Nephron (organoid): Measurements from ENCODE around the gene MILR1.
"Not testable (repeated sequence)": the region's sequence is repeated elsewhere in the genome, so short reads cannot be mapped to it uniquely, and the experiment has no call there.

ENCODE experiments used
- H3K27ac Mint-ChIP-seq, 3 experiments: 2 replicates each; pipeline ENCODE4 v1.8.0; 2020; ENCODE audit warnings: mixed read lengths in 3 of 3, mild to moderate bottlenecking in 2 of 3, moderate library complexity in 1 of 3
- H3K27me3 Mint-ChIP-seq: 2 replicates; pipeline ENCODE4 v1.8.0; 2021; ENCODE audit warnings: low read depth, mild to moderate bottlenecking, moderate library complexity, mixed read lengths
- H3K36me3 Mint-ChIP-seq: 2 replicates; pipeline ENCODE4 v1.8.0; 2020; ENCODE audit warnings: low read depth, mixed read lengths
- H3K4me1 Mint-ChIP-seq: 2 replicates; pipeline ENCODE4 v1.8.0; 2020; ENCODE audit warnings: mixed read lengths
- H3K4me3 Mint-ChIP-seq, 3 experiments: 2 replicates each; pipeline ENCODE4 v1.8.0; 2020; ENCODE audit warnings: mild to moderate bottlenecking in 3 of 3, mixed read lengths in 3 of 3, moderate library complexity in 2 of 3
- H3K9me3 Mint-ChIP-seq: 2 replicates; pipeline ENCODE4 v1.8.0; 2020; ENCODE audit warnings: mixed read lengths
- TF ChIP-seq, protein P1 (sequence below), 3 experiments: fragments of 200-600 bp; sonication (generic); IDR thresholded peaks; one replicate each; pipeline ENCODE4 v1.5.0; 2021; ENCODE audit warnings: antibody characterized with exemption in 3 of 3; ENCODE audit not compliant: unreplicated experiment in 3 of 3

The MILR1 gene

GRCh38 chr17:64424324-64424849 is 24.5 kb upstream of the MILR1 start:
- H3K27me3 Mint-ChIP-seq = peaks cover 4% of the 10 kb centered on the region
- no peaks in the 10 kb centered on the region for H3K4me1 Mint-ChIP-seq
- H3K27ac Mint-ChIP-seq = no peak overlapping the region
- TF ChIP-seq, protein P1, sequence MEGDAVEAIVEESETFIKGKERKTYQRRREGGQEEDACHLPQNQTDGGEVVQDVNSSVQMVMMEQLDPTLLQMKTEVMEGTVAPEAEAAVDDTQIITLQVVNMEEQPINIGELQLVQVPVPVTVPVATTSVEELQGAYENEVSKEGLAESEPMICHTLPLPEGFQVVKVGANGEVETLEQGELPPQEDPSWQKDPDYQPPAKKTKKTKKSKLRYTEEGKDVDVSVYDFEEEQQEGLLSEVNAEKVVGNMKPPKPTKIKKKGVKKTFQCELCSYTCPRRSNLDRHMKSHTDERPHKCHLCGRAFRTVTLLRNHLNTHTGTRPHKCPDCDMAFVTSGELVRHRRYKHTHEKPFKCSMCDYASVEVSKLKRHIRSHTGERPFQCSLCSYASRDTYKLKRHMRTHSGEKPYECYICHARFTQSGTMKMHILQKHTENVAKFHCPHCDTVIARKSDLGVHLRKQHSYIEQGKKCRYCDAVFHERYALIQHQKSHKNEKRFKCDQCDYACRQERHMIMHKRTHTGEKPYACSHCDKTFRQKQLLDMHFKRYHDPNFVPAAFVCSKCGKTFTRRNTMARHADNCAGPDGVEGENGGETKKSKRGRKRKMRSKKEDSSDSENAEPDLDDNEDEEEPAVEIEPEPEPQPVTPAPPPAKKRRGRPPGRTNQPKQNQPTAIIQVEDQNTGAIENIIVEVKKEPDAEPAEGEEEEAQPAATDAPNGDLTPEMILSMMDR (IDR thresholded peaks at IDR 0.05; ENCODE audit: unreplicated experiment in 3 of 3) = no peak
- H3K4me3 Mint-ChIP-seq = no peak overlapping the region
- H3K36me3 Mint-ChIP-seq = no peaks in the 10 kb centered on the region
- H3K9me3 Mint-ChIP-seq = no peaks in the 10 kb centered on the region

DNA sequence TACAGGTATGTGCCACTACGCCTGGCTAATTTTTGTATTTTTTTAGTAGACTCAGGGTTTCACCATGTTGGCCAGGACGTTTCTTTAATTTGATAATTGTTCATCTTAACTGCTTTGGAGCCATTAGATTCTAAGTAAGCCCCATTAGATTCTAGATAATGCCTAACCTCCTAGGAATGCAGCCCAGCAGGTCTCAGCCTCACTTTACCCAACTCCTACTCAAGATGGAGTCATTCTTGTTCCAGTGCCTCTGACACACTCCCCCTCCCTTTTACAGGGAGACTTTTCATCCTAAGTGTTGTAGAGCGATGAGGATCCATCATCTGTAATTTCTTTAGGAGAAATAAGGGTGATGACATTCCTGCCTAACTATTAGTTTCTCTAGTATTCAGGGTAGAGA is 23.7 kb upstream of the MILR1 start:
- Mint-ChIP-seq H3K27ac (no peak overlapping the region), H3K27me3 (peaks cover 4% of the 10 kb centered on the region), H3K36me3 (no peaks in the 10 kb centered on the region), H3K9me3 (no peaks in the 10 kb centered on the region), H3K4me1 (no peaks in the 10 kb centered on the region), H3K4me3 (no peak overlapping the region)
- TF ChIP-seq, protein P1 (IDR thresholded peaks at IDR 0.05; ENCODE audit: unreplicated experiment in 3 of 3) = no peak

GRCh38 chr17:64426596-64426995 is 22.3 kb upstream of the MILR1 start:
- Mint-ChIP-seq H3K27me3 (peaks cover 4% of the 10 kb centered on the region), H3K36me3 (no peaks in the 10 kb centered on the region), H3K27ac (no peak overlapping the region), H3K4me1 (no peaks in the 10 kb centered on the region), H3K9me3 (no peaks in the 10 kb centered on the region), H3K4me3 (no peak overlapping the region)
- TF ChIP-seq, protein P1 (IDR thresholded peaks at IDR 0.05; ENCODE audit: unreplicated experiment in 3 of 3) = no peak

DNA sequence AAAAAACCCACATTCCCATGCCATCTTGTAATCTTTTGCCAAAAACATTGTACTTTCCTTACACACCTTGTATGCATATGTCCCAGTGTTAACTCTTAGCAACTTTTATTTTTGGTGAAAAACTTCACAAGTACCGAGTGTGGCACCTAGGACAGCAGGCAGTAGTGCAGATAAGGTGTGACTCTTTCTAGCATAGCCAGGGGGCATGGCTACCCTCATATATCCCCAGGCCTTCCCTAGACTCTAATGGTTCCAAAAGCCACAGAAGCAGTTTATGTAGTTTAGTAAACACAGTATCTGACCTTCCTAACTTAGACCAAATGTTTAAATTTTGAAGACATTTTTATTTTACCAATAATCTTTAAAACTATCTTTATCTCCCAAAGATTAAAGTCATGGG is 20.5 kb upstream of the MILR1 start:
- no peaks in the 10 kb centered on the region for H3K4me1 Mint-ChIP-seq
- TF ChIP-seq, protein P1 (IDR thresholded peaks at IDR 0.05; ENCODE audit: unreplicated experiment in 3 of 3) = no peak
- peaks cover 4% of the 10 kb centered on the region for H3K27me3 Mint-ChIP-seq
- no peaks in the 10 kb centered on the region for H3K36me3 Mint-ChIP-seq
- H3K9me3 Mint-ChIP-seq = peaks cover 2% of the 10 kb centered on the region
- no peak overlapping the region for H3K4me3 Mint-ChIP-seq
- no peak overlapping the region for H3K27ac Mint-ChIP-seq

- H3K4me3 Mint-ChIP-seq, H3K27ac Mint-ChIP-seq, H3K27me3 Mint-ChIP-seq, H3K4me1 Mint-ChIP-seq, H3K36me3 Mint-ChIP-seq, H3K9me3 Mint-ChIP-seq: not testable (repeated sequence)
Observed at GRCh38 chr17:64430036-64430435, 18.9 kb upstream of the MILR1 start.

GRCh38 chr17:64431534-64431933 is 17.4 kb upstream of the MILR1 start:
- Mint-ChIP-seq H3K4me3 (no peak overlapping the region), H3K36me3 (no peaks in the 10 kb centered on the region), H3K4me1 (no peaks in the 10 kb centered on the region), H3K27ac (no peak overlapping the region), H3K9me3 (peaks cover 5% of the 10 kb centered on the region), H3K27me3 (peaks cover 4% of the 10 kb centered on the region)
- TF ChIP-seq, protein P1 (IDR thresholded peaks at IDR 0.05; ENCODE audit: unreplicated experiment in 3 of 3) = no peak
